HG03575 (cell line): ENCODE results near the gene EYS.

Experiments used
- ATAC-seq: cut with Tn5 transposase; IDR thresholded peaks from one replicate; pipeline ENCODE4 v1.9.1; 2021; ENCODE audit not compliant: unreplicated experiment, insufficient number of reproducible peaks, low FRiP score; ENCODE audit errors: extremely low read depth

EYS gene

GRCh38 chr6:64644024-64644423 lies 1063.0 kb downstream of the EYS start:
- ATAC-seq: no peak

GRCh38 chr6:64630901-64631300 lies 1076.1 kb downstream of the EYS start:
- no peak for ATAC-seq

GRCh38 chr6:64622944-64623343 lies 1084.1 kb downstream of the EYS start:
- ATAC-seq: no peak

GRCh38 chr6:64602993-64603392 lies 1104.0 kb downstream of the EYS start:
- no peak for ATAC-seq

GRCh38 chr6:64591676-64592036 lies 1115.4 kb downstream of the EYS start:
- ATAC-seq: no peak

GRCh38 chr6:64590965-64591675 lies 1115.9 kb downstream of the EYS start:
- ATAC-seq: no peak

GRCh38 chr6:64589961-64590360 lies 1117.1 kb downstream of the EYS start:
- no peak for ATAC-seq

- no peak for ATAC-seq
Measured at GRCh38 chr6:64580346-64580745, 1126.7 kb downstream of the EYS start.

- ATAC-seq: no peak
Measured at GRCh38 chr6:64553249-64553786, 1153.7 kb downstream of the EYS start.

- ATAC-seq: no peak
Measured at GRCh38 chr6:64547594-64548268, 1159.3 kb downstream of the EYS start.

- ATAC-seq: no peak
Measured at GRCh38 chr6:64539917-64540316, 1167.1 kb downstream of the EYS start.

- ATAC-seq: no peak
Measured at GRCh38 chr6:64538722-64539121, 1168.3 kb downstream of the EYS start.

GRCh38 chr6:64527899-64528298 lies 1179.1 kb downstream of the EYS start:
- no peak for ATAC-seq

- no peak for ATAC-seq
Measured at GRCh38 chr6:64522859-64523258, 1184.2 kb downstream of the EYS start.

GRCh38 chr6:64520050-64520449 lies 1187.0 kb downstream of the EYS start:
- peak; percentile 88 for ATAC-seq

- ATAC-seq: no peak
Measured at GRCh38 chr6:64516393-64516792, 1190.6 kb downstream of the EYS start.

GRCh38 chr6:64507661-64508060 lies 1199.4 kb downstream of the EYS start:
- no peak for ATAC-seq

GRCh38 chr6:64505312-64505711 lies 1201.7 kb downstream of the EYS start:
- no peak for ATAC-seq

- ATAC-seq: no peak
Measured at GRCh38 chr6:64504503-64504902, 1202.5 kb downstream of the EYS start.

- ATAC-seq: no peak
Measured at GRCh38 chr6:64502801-64503200, 1204.2 kb downstream of the EYS start.
